ENCODE results near the gene SORCS1. TPM values are rescaled to one million over a fixed set of nuclear protein-coding genes. Genes with fewer than 3 reads are reported as not detected.
"Not testable (repeated sequence)": the region's sequence is repeated elsewhere in the genome, so short reads cannot be mapped to it uniquely, and the experiment has no call there.

SORCS1 gene
- total RNA-seq, 1 experiment from 2014 or later: not detected

DNA sequence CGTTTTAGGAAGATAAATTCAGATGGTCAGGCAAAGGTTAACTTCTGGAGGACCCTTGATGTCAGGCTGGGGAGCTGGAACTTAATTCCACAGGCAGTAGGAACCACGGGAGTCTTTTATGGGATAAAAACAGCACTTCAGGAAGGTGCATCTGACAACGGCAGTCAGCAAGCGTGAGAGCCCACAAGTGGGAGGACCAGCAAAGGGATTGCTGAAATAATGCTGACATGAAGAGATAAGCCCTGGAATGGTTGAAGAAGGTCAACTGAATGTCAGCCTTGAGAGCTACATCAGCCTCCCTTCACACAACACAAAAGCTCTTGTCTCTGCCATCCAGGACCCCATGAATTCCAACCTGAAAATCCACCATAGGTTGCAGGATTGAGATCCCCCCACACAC is 138.8 kb downstream of the SORCS1 start:
- no peak for DNase-seq
- no peaks in the 10 kb centered on the region for H3K9me3 ChIP-seq

DNA sequence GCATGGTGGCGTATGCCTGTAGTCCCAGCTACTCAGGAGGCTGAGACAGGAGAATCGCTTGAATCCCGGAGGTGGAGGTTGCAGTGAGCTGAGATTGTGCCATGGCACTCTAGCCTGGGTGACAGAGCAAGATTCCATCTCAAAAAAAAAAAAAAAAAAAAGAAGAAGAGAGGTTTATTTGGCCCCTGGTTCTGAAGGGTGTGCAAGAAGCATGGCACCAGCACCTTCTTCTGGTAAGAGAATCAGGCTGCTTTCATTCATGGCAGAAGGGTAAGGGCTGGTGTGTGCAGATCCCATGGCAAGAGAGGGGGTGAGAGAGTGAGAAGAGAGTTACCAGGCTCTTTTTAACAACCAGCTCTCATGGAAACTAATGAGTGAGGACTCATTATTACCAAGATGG is 140.5 kb downstream of the SORCS1 start:
- H3K9me3 ChIP-seq, H3K36me3 ChIP-seq, H3K27me3 ChIP-seq, DNase-seq, H3K4me3 ChIP-seq: not testable (repeated sequence)

More for the DNA sequence above, 138.8 kb downstream of the SORCS1 start:
- no peaks in the 10 kb centered on the region for H3K27me3 ChIP-seq
- H3K4me3 ChIP-seq: no peak overlapping the region
- no peaks in the 10 kb centered on the region for H3K36me3 ChIP-seq

DNA sequence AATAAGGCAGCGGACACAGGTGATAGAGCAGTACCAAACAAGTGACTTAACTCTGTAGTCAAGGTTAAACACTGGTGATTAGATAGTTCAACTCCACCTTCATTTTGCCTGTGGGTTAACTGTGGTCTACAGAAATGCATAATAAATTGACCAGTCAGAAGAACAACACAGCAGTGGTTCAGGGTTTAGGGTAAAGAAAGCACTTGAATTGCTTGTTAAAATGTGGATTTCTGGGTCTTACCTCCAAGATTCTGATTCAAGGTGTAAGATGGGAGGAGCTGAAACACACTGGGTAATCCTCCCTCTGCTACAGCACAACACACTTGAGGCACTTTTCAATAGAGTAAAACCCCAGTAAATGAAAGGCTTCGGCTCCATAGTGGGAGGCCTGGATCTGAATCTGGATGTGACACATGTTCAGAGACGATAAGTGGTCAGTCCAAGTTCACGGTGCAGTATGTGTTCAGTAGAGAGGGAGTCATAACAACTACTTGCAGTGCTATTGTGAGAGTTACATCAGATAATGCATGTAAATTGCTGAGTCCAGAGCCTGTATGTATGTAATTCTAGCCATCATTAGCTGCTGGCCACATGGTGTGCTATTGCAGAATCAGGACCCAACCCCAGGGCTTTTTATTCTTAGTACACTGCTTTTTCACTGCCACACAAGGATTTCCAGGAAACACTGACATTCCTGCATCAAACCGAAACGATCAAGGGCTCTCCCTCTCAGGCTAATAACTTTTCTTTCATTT is 141.7 kb downstream of the SORCS1 start:
- H3K36me3 ChIP-seq: no peaks in the 10 kb centered on the region

DNA sequence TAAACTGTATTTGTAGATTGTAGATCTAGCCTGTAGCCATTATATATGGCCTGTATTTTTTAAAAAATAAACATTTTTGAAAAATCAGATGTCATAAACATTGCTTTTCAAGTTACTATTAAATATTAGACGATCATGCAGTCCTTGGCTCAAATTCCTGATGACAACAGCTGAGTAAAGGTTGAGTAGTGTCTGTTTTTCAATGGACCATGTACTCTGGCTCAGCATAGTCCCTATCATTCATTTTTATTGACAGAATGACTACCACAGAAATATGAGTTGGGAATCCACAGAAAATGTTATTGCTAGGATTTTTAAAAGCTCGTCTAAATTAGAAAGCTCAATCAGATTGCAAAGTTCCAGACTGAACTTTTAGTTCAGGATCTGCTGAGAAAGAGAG is 145.4 kb downstream of the SORCS1 start:
- no peak for DNase-seq
- H3K4me3 ChIP-seq: no peak overlapping the region

More for the DNA sequence above, 141.7 kb downstream of the SORCS1 start:
- H3K4me3 ChIP-seq: no peak overlapping the region
- no peaks in the 10 kb centered on the region for H3K27me3 ChIP-seq
- H3K9me3 ChIP-seq: no peaks in the 10 kb centered on the region
- DNase-seq: no peak

DNA sequence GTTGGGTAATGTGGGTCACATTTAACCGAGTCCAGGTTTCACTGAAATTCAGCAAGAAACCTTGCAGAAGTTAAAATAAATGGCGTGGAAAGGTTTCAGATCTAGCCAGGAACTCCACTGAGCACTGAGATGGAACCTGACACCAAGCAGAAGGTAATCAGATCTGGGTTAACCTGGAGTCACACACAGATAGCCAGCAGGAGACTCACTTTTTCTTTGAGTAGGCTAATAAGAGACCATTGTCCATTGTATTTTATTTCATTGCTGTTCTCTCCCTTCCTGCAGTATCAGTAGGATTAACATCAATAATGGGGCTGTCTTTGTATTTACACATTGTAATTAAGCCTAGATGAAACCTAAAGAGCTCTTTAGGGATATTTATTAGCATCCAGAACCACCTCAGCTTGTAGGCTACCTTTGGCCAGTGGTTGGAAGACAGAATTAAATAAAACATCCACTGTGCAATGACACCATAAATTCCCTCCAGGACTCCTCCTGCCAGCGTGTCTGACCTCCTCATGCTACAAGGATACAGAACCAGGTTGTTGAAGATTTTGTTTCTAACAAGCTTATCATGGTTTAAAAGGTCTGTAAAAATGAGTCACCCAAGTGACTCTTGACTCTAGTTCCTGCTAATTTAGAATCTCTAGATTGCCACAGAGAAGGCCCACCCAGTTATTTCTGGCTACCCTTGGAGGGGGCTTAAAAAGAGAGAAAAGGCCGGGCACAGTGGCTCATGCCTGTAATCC is 151.1 kb downstream of the SORCS1 start:
- no peak overlapping the region for H3K4me3 ChIP-seq
- no peaks in the 10 kb centered on the region for H3K36me3 ChIP-seq
- no peak for DNase-seq
- no peaks in the 10 kb centered on the region for H3K9me3 ChIP-seq
- no peaks in the 10 kb centered on the region for H3K27me3 ChIP-seq

More for the DNA sequence above, 145.4 kb downstream of the SORCS1 start:
- Histone ChIP-seq H3K36me3 (no peaks in the 10 kb centered on the region), H3K27me3 (no peaks in the 10 kb centered on the region), H3K9me3 (no peaks in the 10 kb centered on the region)

DNA sequence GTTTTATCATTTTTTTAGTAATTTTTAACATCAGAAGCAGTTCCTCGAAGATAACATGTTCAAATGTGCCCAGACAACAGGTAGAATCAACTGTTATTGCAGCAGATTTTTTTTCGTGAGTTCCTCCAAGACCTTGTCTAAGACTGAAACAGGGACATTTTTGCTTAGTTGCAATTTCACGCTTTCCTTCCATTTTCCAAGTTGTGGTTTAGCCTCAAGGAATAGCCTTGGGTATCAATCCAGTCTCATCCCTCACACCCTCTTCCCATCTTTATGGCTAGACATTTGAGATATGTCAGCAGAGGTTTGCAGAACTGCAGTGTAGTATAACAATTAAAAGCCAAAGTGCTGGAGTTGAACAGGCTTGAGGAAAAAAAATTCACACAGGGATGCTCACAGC is 152.5 kb downstream of the SORCS1 start:
- no peaks in the 10 kb centered on the region for H3K27me3 ChIP-seq
- no peak overlapping the region for H3K4me3 ChIP-seq
- DNase-seq: no peak
- H3K9me3 ChIP-seq: no peaks in the 10 kb centered on the region
- H3K36me3 ChIP-seq: no peaks in the 10 kb centered on the region

DNA sequence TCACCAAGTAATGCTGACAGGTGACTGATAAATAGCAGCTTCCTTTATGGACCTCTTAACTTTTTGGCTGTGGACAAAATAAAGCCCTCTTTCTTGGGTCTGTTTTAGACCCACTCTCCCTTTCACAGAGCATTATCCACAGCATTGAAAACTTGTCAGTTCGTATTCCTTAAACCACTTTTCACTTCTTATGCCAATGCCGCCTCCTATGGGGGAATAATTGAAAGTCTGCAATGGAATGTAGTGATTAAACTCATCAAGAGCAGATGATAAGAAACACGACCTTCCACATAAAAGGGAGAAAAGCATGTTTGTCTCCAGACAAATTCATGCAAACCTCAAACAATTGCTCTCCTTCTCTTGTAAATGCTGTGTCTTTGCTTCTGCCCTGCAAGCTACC is 153.4 kb downstream of the SORCS1 start:
- no peaks in the 10 kb centered on the region for H3K9me3 ChIP-seq
- H3K27me3 ChIP-seq: no peaks in the 10 kb centered on the region
- no peaks in the 10 kb centered on the region for H3K36me3 ChIP-seq
- no peak overlapping the region for H3K4me3 ChIP-seq
- no peak for DNase-seq

DNA sequence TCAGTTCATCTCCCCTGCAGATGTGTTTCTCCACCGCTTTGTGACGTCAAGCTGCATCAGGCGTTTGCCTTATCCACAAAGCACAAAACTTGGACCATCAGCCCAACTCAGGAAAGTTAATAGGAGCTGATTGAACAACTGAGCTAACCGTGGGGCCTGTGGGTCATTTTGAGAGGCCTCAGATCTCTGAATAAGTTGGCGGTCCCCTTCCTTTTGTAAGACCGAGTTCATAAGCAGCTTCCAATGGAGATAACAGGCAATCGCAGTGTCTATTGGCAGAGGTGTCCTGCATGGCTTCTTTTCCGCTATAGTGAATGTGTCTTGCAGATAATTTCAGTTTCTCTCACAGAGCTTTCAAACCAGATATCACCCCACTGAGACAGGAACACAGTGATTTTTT is 154.0 kb downstream of the SORCS1 start:
- H3K9me3 ChIP-seq: no peaks in the 10 kb centered on the region
- H3K27me3 ChIP-seq: no peaks in the 10 kb centered on the region
- H3K36me3 ChIP-seq: no peaks in the 10 kb centered on the region
- H3K4me3 ChIP-seq: no peak overlapping the region
- DNase-seq: no peak

DNA sequence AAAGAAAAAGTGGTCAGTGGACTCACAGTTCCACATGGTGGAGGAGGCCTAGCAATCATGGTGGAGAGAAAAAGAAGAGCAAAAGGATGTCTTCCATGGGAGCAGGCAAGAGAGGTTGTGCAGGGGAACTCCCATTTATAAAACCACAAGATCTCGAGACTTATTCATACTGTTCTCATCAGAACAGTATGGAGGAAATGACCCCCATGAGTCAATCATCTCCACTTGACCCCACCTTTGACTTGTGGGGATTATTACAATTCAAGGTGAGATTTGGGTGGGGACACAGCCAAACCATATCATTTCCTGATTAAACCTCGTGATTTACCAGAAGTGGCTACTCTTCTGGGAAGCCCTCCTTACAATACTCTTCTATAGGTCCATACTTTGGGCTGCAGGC is 160.1 kb downstream of the SORCS1 start:
- H3K27me3 ChIP-seq: no peaks in the 10 kb centered on the region
- H3K4me3 ChIP-seq: no peak overlapping the region
- DNase-seq: no peak
- H3K36me3 ChIP-seq: no peaks in the 10 kb centered on the region
- no peaks in the 10 kb centered on the region for H3K9me3 ChIP-seq

DNA sequence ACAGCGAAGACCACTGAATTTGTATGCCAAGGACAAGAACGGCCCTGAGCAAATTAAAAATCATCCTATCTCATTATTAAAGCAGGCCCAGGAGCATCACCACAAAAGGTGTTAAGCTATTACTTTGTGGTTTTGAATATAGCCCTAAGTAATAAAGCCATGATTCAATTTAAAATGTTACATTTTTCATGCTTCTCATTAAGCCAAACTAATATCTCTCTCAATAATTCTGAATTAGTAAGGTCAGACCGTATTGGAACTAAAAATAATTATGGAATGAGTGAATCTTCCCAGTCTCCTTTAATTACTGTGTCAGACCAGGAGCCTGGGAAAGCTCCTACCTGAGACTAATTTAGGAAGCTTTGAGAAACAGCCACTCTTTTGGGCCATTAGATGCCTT is 162.4 kb downstream of the SORCS1 start:
- Histone ChIP-seq H3K9me3 (no peaks in the 10 kb centered on the region), H3K27me3 (no peaks in the 10 kb centered on the region), H3K4me3 (no peak overlapping the region), H3K36me3 (no peaks in the 10 kb centered on the region)
- no peak for DNase-seq

DNA sequence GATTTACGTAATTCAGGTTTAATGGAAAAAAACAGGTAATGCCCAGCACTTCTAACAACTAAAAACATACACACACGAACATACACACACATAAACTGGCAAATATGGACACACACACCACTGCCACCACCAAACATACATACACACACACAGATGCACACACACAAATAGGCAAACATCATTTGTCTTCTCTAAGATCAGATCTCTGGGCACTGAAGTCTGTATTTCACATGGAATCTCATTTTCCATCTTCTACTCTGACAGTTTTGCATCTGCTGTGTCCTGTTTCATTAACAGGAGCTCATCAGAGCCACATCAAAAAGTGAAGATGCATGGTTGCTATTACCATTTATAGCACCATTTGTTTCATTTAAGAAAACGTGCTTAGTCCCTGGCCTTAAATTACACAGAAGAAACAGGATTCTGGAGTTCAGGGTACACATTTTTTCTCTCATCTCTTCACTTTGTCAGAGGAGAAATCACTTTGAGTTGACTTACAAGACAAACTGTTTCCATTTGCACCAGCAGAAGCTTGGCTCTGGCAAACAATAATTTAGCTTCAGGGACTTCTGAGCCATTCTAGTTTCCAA is 165.3 kb downstream of the SORCS1 start:
- no peak for DNase-seq
- Histone ChIP-seq H3K36me3 (no peaks in the 10 kb centered on the region), H3K27me3 (no peaks in the 10 kb centered on the region), H3K4me3 (no peak overlapping the region), H3K9me3 (no peaks in the 10 kb centered on the region)

DNA sequence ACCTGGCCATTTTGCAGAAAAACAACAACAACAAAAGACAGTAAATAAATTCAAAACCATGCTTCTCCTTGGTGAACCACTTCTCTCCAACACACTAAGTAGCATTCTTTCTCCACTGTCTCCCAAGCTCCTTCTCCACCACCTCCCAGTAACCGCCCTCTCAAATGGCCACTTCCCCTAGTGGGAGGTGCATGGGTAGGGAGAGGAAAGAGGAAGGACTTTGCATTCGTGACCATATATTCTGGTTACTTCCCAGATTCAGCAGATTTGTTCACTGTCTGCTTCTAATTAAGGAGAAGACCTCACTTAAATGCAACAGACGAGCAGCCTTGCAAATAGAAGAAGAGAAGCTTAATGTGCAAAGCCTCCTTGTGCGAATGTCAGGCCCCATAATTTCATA is 166.8 kb downstream of the SORCS1 start:
- H3K36me3 ChIP-seq: no peaks in the 10 kb centered on the region
- no peaks in the 10 kb centered on the region for H3K27me3 ChIP-seq
- H3K4me3 ChIP-seq: no peak overlapping the region
- DNase-seq: no peak
- no peaks in the 10 kb centered on the region for H3K9me3 ChIP-seq

DNA sequence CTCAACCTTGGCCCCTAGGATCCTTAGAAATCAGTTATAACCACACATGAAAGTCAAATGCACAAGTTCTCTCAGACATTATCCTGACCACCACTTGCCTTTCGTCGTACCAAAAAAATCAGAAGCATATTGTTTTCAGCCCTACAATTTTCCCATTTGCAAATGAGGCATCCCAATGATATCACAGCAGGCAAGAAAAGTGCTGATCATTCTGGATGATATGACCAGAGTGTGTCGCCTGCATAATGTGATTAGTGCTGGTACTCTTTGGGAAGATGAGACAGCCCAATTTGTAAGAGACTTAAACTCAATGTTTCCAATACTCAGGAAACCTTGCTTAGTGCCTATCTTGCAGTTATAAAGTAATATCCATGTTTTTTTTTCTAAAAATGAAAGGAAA is 168.0 kb downstream of the SORCS1 start:
- no peaks in the 10 kb centered on the region for H3K27me3 ChIP-seq
- no peaks in the 10 kb centered on the region for H3K36me3 ChIP-seq
- DNase-seq: no peak
- H3K9me3 ChIP-seq: no peaks in the 10 kb centered on the region
- H3K4me3 ChIP-seq: no peak overlapping the region

DNA sequence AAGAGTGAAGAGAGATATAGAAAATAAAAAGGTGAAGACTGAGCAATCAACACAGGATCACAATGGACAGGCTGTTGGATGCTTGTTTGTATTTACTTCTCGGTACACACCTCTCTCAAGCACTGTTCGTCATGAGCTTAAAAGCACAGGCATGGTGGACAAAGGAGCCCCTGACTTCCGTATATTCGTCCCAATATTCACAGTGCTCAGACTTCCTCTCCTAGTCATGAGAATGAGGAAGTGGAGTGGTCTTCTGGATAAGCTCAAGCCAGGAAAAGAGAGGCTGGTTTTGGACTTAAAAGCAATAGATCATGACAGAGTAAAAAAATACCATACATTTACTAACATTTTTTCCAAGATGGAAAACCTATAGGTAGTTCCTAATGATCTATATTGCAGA is 172.5 kb downstream of the SORCS1 start:
- Histone ChIP-seq H3K9me3 (no peaks in the 10 kb centered on the region), H3K36me3 (no peaks in the 10 kb centered on the region), H3K4me3 (no peak overlapping the region), H3K27me3 (peaks cover 2% of the 10 kb centered on the region; the same call in 1 of the 2 replicates)
- DNase-seq: no peak

DNA sequence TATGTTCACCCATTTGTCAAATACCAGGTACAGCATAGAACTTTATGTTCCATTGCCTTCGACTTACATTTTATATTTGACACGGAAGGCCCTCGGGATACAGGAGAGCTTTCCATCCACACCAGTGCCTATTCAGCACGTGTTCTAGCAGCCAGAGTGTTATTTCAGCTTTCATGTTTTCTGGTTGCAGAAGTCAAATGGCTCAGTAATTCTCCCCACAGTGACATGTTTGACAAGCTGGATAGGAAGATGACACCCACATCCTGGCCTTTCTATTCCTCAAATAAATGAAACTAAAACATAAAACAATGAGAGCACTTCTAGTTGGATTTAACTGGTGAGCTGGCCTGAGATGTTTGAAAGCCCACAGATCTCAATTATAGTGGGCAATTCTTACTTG is 173.4 kb downstream of the SORCS1 start:
- H3K4me3 ChIP-seq: no peak overlapping the region
- H3K9me3 ChIP-seq: no peaks in the 10 kb centered on the region
- no peak for DNase-seq
- no peaks in the 10 kb centered on the region for H3K36me3 ChIP-seq
- peaks cover 2% of the 10 kb centered on the region; the same call in 1 of the 2 replicates for H3K27me3 ChIP-seq

DNA sequence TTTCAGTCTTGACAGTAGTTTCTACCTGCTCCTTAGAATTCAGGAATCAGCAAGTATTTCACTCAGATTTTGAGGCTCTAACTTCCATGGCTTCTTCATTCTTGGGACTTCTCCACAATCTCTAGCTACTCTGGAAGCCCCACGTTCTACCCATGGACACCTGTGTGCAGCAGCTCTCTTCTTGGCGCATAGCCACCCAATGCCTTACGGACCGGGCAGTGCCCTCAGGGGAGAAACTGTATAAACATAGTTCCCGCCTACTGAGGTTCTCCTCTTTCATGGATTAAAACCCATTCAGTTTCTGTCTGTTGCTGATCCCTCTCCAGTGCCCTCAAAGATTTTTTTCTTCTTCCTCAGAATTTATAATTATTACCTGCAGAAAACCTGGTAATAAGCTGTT is 177.1 kb downstream of the SORCS1 start:
- peaks cover 2% of the 10 kb centered on the region; the same call in 1 of the 2 replicates for H3K27me3 ChIP-seq
- DNase-seq: no peak
- H3K9me3 ChIP-seq: no peaks in the 10 kb centered on the region
- no peak overlapping the region for H3K4me3 ChIP-seq
- H3K36me3 ChIP-seq: no peaks in the 10 kb centered on the region

DNA sequence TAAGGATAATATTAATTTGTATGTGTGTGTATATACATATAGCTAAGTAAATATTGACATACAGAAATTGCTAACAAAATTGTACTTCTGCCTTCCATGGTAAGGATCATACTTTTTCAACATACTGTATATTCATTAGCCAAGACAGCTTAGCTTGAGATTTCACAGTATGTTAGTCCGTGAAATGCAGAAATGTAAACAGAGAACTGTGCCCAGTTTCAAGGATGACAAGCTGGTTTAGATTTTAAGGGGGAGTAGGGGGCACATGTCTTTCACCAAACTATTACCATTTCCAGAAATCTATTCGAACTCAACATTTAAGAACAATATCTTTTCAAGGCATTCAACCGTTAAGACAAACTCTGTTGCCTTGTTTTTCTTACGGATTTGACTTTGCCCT is 182.2 kb downstream of the SORCS1 start:
- Histone ChIP-seq H3K4me3 (no peak overlapping the region), H3K9me3 (no peaks in the 10 kb centered on the region), H3K27me3 (peaks cover 2% of the 10 kb centered on the region; the same call in 1 of the 2 replicates), H3K36me3 (no peaks in the 10 kb centered on the region)
- DNase-seq: no peak

Measured in MG63 (cell line).